GM12878 (cell line): ENCODE measurements around the gene SMARCAD1. TPM values are rescaled to one million over a fixed set of nuclear protein-coding genes. Genes with fewer than 3 reads are reported as not detected.

Source experiments
- ATAC-seq: fragments of 200-7000 bp; cut with Tn5 transposase; 3 replicates; pipeline ENCODE4 v1.9.1; 2020; ENCODE audit warnings: mild to moderate bottlenecking, moderate library complexity
- BruUV-seq: library from RNA; stranded (reverse); fragments of 400-500 nt; replicated peaks from 2 replicates; lab custom pipeline; 2021; lab: Mats Ljungman, UMichigan
- CTCF ChIA-PET: fragments of 300-600 bp; sonication (Branson Sonifier 250); formaldehyde crosslinking; extraction: SDS; loops from one replicate; lab custom pipeline; 2021; ENCODE audit warnings: inconsistent platforms; lab: Yijun Ruan, JAX
- POLR2A ChIA-PET: fragments of 350-600 bp; formaldehyde crosslinking; extraction: SDS; loops from one replicate; lab custom pipeline; 2021; ENCODE audit warnings: inconsistent platforms; lab: Charles Lee
- RAD21 ChIA-PET: fragments of 300-600 bp; sonication (Branson Sonifier 250); formaldehyde crosslinking; loops from one replicate; lab custom pipeline; 2023; ENCODE audit warnings: antibody characterized with exemption; ENCODE audit not compliant: unreplicated experiment; lab: Charles Lee
- SMC1A ChIA-PET: fragments of 300-600 bp; sonication (Branson Sonifier 250); formaldehyde crosslinking; loops from one replicate; lab custom pipeline; 2023; ENCODE audit not compliant: unreplicated experiment, uncharacterized antibody; lab: Charles Lee
- DNase-seq: peaks from one replicate; pipeline ENCODE4 v3.0.0-alpha.2; 2011; ENCODE audit warnings: low read depth, low spot score
- FAIRE-seq: peaks from 3 replicates; lab custom pipeline; 2011; peaks lifted over from hg19 to GRCh38; lab: Jason Lieb, UNC
- H2AFZ ChIP-seq: 2 replicates; pipeline ENCODE4 v1.6.0; 2011; ENCODE audit warnings: low read depth, low read length, control low read depth; ENCODE audit not compliant: control insufficient read depth
- H3K27ac ChIP-seq: 2 replicates; pipeline ENCODE4 v1.5.1; 2011; ENCODE audit warnings: control low read depth; ENCODE audit not compliant: control insufficient read depth, insufficient read depth
- H3K27me3 ChIP-seq, 2 experiments: replicated peaks in 1 of 2; 2 replicates each; pipeline versions ENCODE4 v1.6.0 to v1.6.1; 2011; ENCODE audit warnings: low read length in 1 of 2; ENCODE audit not compliant: control insufficient read depth in 2 of 2, insufficient read depth in 2 of 2
- H3K36me3 ChIP-seq, 2 experiments: 2 replicates each; pipeline ENCODE4 v1.5.1; 2011; ENCODE audit warnings: low read length in 1 of 2; ENCODE audit not compliant: control insufficient read depth in 2 of 2, insufficient read depth in 2 of 2
- H3K4me1 ChIP-seq: 2 replicates; pipeline ENCODE4 v1.6.1; 2011; ENCODE audit warnings: mild to moderate bottlenecking, low read length, moderate library complexity, mixed read lengths; ENCODE audit not compliant: control insufficient read depth, insufficient read depth
- H3K4me2 ChIP-seq: 2 replicates; pipeline ENCODE4 v1.6.0; 2011; ENCODE audit warnings: control low read depth; ENCODE audit not compliant: control insufficient read depth, insufficient read depth
- H3K4me3 ChIP-seq: fragments of 200-600 bp; sonication (generic); 2 replicates; pipeline ENCODE4 v1.5.1; 2016
- H3K79me2 ChIP-seq: 2 replicates; pipeline ENCODE4 v1.6.0; 2011; ENCODE audit warnings: low read length; ENCODE audit not compliant: control insufficient read depth, insufficient read depth
- H3K9ac ChIP-seq: 2 replicates; pipeline ENCODE4 v1.8.0; 2011; ENCODE audit warnings: low read length, control low read depth, mixed read lengths; ENCODE audit not compliant: control insufficient read depth, insufficient read depth
- H3K9me3 ChIP-seq: replicated peaks from 3 replicates; pipeline ENCODE4 v1.5.1; 2011; ENCODE audit warnings: mild to moderate bottlenecking, low read length; ENCODE audit not compliant: control insufficient read depth, insufficient read depth
- H4K20me1 ChIP-seq: 2 replicates; pipeline ENCODE4 v1.6.0; 2011; ENCODE audit not compliant: control insufficient read depth, insufficient read depth
- CBFB ChIP-seq: IDR thresholded peaks from 2 replicates; pipeline ENCODE4 v1.6.1; 2016; ENCODE audit warnings: antibody characterized with exemption, low read depth
- CHD1 ChIP-seq: IDR thresholded peaks from 2 replicates; pipeline ENCODE4 v1.6.1; 2012; ENCODE audit warnings: low read depth, low read length, improper control_type of control experiment
- E2F8 ChIP-seq: fragments of 450-650 bp; IDR thresholded peaks from 2 replicates; pipeline ENCODE4 v1.6.1; 2018; ENCODE audit warnings: mild to moderate bottlenecking, low read depth, moderate library complexity; ENCODE audit not compliant: partially characterized antibody
- IKZF2 ChIP-seq, 2 experiments: fragments of 450-650 bp; IDR thresholded peaks; 2 replicates each; pipeline ENCODE4 v1.6.1; 2017; ENCODE audit warnings: mild to moderate bottlenecking in 2 of 2, moderate library complexity in 2 of 2
- KDM1A ChIP-seq: fragments of 200-600 bp; sonication (generic); IDR thresholded peaks from 2 replicates; pipeline ENCODE4 v1.6.1; 2016; ENCODE audit warnings: borderline replicate concordance
- MYB ChIP-seq: fragments of 150-350 bp; IDR thresholded peaks from 2 replicates; pipeline ENCODE4 v1.6.1; 2014; ENCODE audit warnings: mild to moderate bottlenecking, low read depth, low read length, borderline replicate concordance
- NBN ChIP-seq: fragments of 450-650 bp; IDR thresholded peaks from 2 replicates; pipeline ENCODE4 v1.6.1; 2016
- NFXL1 ChIP-seq: fragments of 450-650 bp; IDR thresholded peaks from 2 replicates; pipeline ENCODE4 v1.6.1; 2017; ENCODE audit warnings: antibody characterized with exemption, mild to moderate bottlenecking, borderline replicate concordance
- NR2C2 ChIP-seq: IDR thresholded peaks from 2 replicates; pipeline ENCODE4 v1.6.1; 2011; ENCODE audit warnings: borderline replicate concordance, low read depth; ENCODE audit not compliant: control insufficient read depth, insufficient read length
- PAX5 ChIP-seq: IDR thresholded peaks from 2 replicates; pipeline ENCODE4 v1.6.1; 2011; ENCODE audit warnings: low read depth, low read length, borderline replicate concordance
- RAD51 ChIP-seq: fragments of 450-650 bp; IDR thresholded peaks from 2 replicates; pipeline ENCODE4 v1.6.1; 2016; ENCODE audit warnings: moderate library complexity, mild to moderate bottlenecking, inconsistent platforms
- RCOR1 ChIP-seq: conservative IDR thresholded peaks from 2 replicates; pipeline ENCODE4 v1.6.1; 2012; ENCODE audit warnings: low read depth, low read length, improper control_type of control experiment
- RUNX3 ChIP-seq: IDR thresholded peaks from 2 replicates; pipeline ENCODE4 v1.6.1; 2012; ENCODE audit warnings: low read length, inconsistent platforms
- SIN3A ChIP-seq: IDR thresholded peaks from 2 replicates; pipeline ENCODE4 v1.6.1; 2012; ENCODE audit warnings: low read depth, low read length, improper control_type of control experiment
- SREBF2 ChIP-seq: IDR thresholded peaks from 2 replicates; pipeline ENCODE4 v1.6.1; 2012; ENCODE audit warnings: mild to moderate bottlenecking, low read length
- USF1 ChIP-seq: IDR thresholded peaks from 2 replicates; pipeline ENCODE4 v1.6.1; 2011; ENCODE audit warnings: borderline replicate concordance, low read depth, mild to moderate bottlenecking, moderate library complexity, mixed read lengths, low read length; ENCODE audit not compliant: insufficient read depth; ENCODE audit errors: extremely low read length
- WRNIP1 ChIP-seq: IDR thresholded peaks from 2 replicates; pipeline ENCODE4 v1.6.1; 2011; ENCODE audit warnings: low read depth, low read length, improper control_type of control experiment, borderline replicate concordance
- ZBTB40 ChIP-seq: fragments of 450-650 bp; IDR thresholded peaks from 2 replicates; pipeline ENCODE4 v1.6.1; 2016; ENCODE audit warnings: mild to moderate bottlenecking, moderate library complexity, borderline replicate concordance
- WGBS: methylation state at CpG from one replicate; pipeline ENCODE4 v1.1.6; 2016; ENCODE audit warnings: low lambda C conversion rate; ENCODE audit not compliant: insufficient replicate concordance, insufficient coverage; ENCODE audit errors: missing lambda C conversion rate; 5-methylcytosine and 5-hydroxymethylcytosine counted together
- in situ Hi-C: fragments of 300-500 bp; cut with MboI; formaldehyde crosslinking; loops from 9 replicates; pipeline ENCODE4 v1.14.3; 2018; ENCODE audit warnings: mixed read lengths
- intact Hi-C: fragments of 100-400 bp; cut with micrococcal nuclease; formaldehyde crosslinking; loops from one replicate; pipeline ENCODE4 v1.14.2; 2022; ENCODE audit not compliant: unreplicated experiment
- polyA plus RNA-seq, 11 experiments: library from polyadenylated mRNA; depleted of rRNA in 4 of 11; unstranded in 6 of 11; stranded (reverse) in 5 of 11; fragments of >200 nt; fragmentation: Nextera tagmentation in 4 of 11; fragmentation: Illumina TruSeq in 1 of 11; extraction: Ambion mirVana in 4 of 11; extraction: Trizol in 1 of 11; gene quantifications; 1 replicate in 1 of 11; 2 replicates in 10 of 11; pipeline versions ENCODE4 v1.2.1 to v1.2.3, GENCODE V29; 2011 to 2016; ENCODE audit warnings: inconsistent platforms in 2 of 11, missing spikeins in 2 of 11, low read depth in 1 of 11
- total RNA-seq, 4 experiments: library from RNA; depleted of rRNA in 3 of 4; stranded (reverse); fragments of >200 nt in 3 of 4; fragmentation: Illumina TruSeq in 1 of 4; extraction: Trizol in 1 of 4; gene quantifications; 2 replicates each; pipeline versions ENCODE4 v1.2.1 to v1.2.3, GENCODE V29; 2013 to 2021

The SMARCAD1 gene
- total and polyA plus RNA-seq, 10 of the 15 experiments (the other 5 are each of a cell fraction or from before 2014, with no cell fraction given): 7.6 to 41.2 (median 27.7) TPM

GRCh38 chr4:94160774-94161173 lies 46.9 kb upstream of the SMARCAD1 start:
- no peak for DNase-seq
- SMC1A ChIA-PET: no interaction called here
- no peaks in the 10 kb centered on the region for H3K27me3 ChIP-seq
- RAD21 ChIA-PET: no interaction called here
- H3K4me2 ChIP-seq: no peak overlapping the region
- H3K4me3 ChIP-seq: no peak overlapping the region
- ATAC-seq: peak; percentile 51
- H2AFZ ChIP-seq: no peak overlapping the region
- H3K4me1 ChIP-seq: no peaks in the 10 kb centered on the region
- no TSS peak for BruUV-seq
- H3K27ac ChIP-seq: no peak overlapping the region
- no peaks in the 10 kb centered on the region for H3K79me2 ChIP-seq
- H3K9ac ChIP-seq: no peak overlapping the region
- 86% methylated on average over 4 of the region's 4 CpGs for WGBS
- H4K20me1 ChIP-seq: no peaks in the 10 kb centered on the region
- H3K36me3 ChIP-seq: no peaks in the 10 kb centered on the region
- POLR2A ChIA-PET: no interaction called here
- CTCF ChIA-PET: no interaction called here
- TF ChIP-seq RAD51 (no peak), NBN (no peak), RUNX3 (no peak), RCOR1 (no peak), CHD1 (no peak), IKZF2 (IDR thresholded peaks at IDR 0.05) (no peak), E2F8 (no peak), USF1 (no peak), NR2C2 (no peak), CBFB (no peak), SIN3A (no peak), WRNIP1 (no peak), MYB (no peak), PAX5 (no peak), NFXL1 (no peak), ZBTB40 (no peak), SREBF2 (no peak), KDM1A (no peak)
- in situ Hi-C loops (no loop called here), intact Hi-C loops (no loop called here)
- no peaks in the 10 kb centered on the region for H3K9me3 ChIP-seq
- no peak for FAIRE-seq
